Measurements from ENCODE around the gene CD79B. TPM values are rescaled to one million over a fixed set of nuclear protein-coding genes. Genes with fewer than 3 reads are reported as not detected.
A peak's percentile ranks its signal among the peaks of the same experiment; 100 is the strongest.

CD79B gene
- total RNA-seq, 2 experiments from 2014 or later = 479 to 751 TPM

- peak overlapping the region; percentile 80 for H3K4me2 ChIP-seq (ENCODE audit: low read length)
- POLR2A ChIA-PET = interaction anchor here (1.2 to 1.7 kb wide), 4 partner anchors 9 to 35 kb away, joined by 4 to 10 read pairs (median 6); partner anchors contain the start of gene CD79B
- TF ChIP-seq EZH2phosphoT487 (IDR thresholded peaks at IDR 0.05; ENCODE audit: borderline replicate concordance, low read depth, low read length) (no peak), CTCF (conservative IDR thresholded peaks at IDR 0.05; ENCODE audit: low read length) (no peak)
- H3K79me2 ChIP-seq (ENCODE audit: insufficient read depth, low read depth, low read length) = no peaks in the 10 kb centered on the region
- peaks cover 42% of the 10 kb centered on the region for H3K4me1 ChIP-seq (ENCODE audit: insufficient read depth, low read length, poor library complexity, severe bottlenecking)
- H2AFZ ChIP-seq (ENCODE audit: low read length) = peak overlapping the region; percentile 64; the same call in 1 of the 2 replicates
- no peaks in the 10 kb centered on the region for H3K9me2 ChIP-seq (ENCODE audit: insufficient read depth, low read length)
- CTCF ChIA-PET (ENCODE audit: unreplicated experiment) = interaction anchor here (0.7 to 2.2 kb wide), 4 partner anchors 9 to 58 kb away, joined by 3 to 17 read pairs (median 6); partner anchors contain the start of gene GH1
- peak; percentile 45 for DNase-seq (ENCODE audit: low spot score)
- peak overlapping the region; percentile 5 for H3K4me3 ChIP-seq (ENCODE audit: low read depth, low read length, poor library complexity, severe bottlenecking)
- no peaks in the 10 kb centered on the region for H3K9me3 ChIP-seq (ENCODE audit: low read length)
- H3K36me3 ChIP-seq (ENCODE audit: insufficient read depth, low read length) = no peaks in the 10 kb centered on the region
- BruUV-seq (replicated peaks) = no TSS peak
- H3K27ac ChIP-seq (ENCODE audit: low read depth, low read length, poor library complexity, severe bottlenecking) = peak overlapping the region; percentile 89
- intact Hi-C loops (cut with micrococcal nuclease; ENCODE audit: unreplicated experiment) = loop anchor here (2.0 kb wide), 2 partner anchors 36 to 178 kb away; no protein-coding TSS in a partner anchor
- H4K20me1 ChIP-seq (ENCODE audit: insufficient read depth, low read length) = no peaks in the 10 kb centered on the region
Measured at GRCh38 chr17:63955232-63955631, 23.1 kb upstream of the CD79B start.

- no peaks in the 10 kb centered on the region for H3K9me3 ChIP-seq (ENCODE audit: low read length)
- peak; percentile 91 for DNase-seq (ENCODE audit: low spot score)
- H3K79me2 ChIP-seq (ENCODE audit: insufficient read depth, low read depth, low read length) = no peaks in the 10 kb centered on the region
- peak; percentile 73 for TF ChIP-seq CTCF (conservative IDR thresholded peaks at IDR 0.05; ENCODE audit: low read length)
- TF ChIP-seq EZH2phosphoT487 (IDR thresholded peaks at IDR 0.05; ENCODE audit: borderline replicate concordance, low read depth, low read length) = no peak
- peak overlapping the region; percentile 44 for H3K4me3 ChIP-seq (ENCODE audit: low read depth, low read length, poor library complexity, severe bottlenecking)
- CTCF ChIA-PET (ENCODE audit: unreplicated experiment) = interaction anchor here (0.7 to 2.2 kb wide), 6 partner anchors 8 to 87 kb away, joined by 3 to 17 read pairs (median 5); partner anchors contain the start of gene GH1
- no TSS peak for BruUV-seq (replicated peaks)
- H2AFZ ChIP-seq (ENCODE audit: low read length) = peak overlapping the region; percentile 64
- peak overlapping the region; percentile 89 for H3K27ac ChIP-seq (ENCODE audit: low read depth, low read length, poor library complexity, severe bottlenecking)
- peaks cover 44% of the 10 kb centered on the region for H3K4me1 ChIP-seq (ENCODE audit: insufficient read depth, low read length, poor library complexity, severe bottlenecking)
- H3K9me2 ChIP-seq (ENCODE audit: insufficient read depth, low read length) = no peaks in the 10 kb centered on the region
- POLR2A ChIA-PET = interaction anchor here (0.6 to 1.7 kb wide), 6 partner anchors 8 to 35 kb away, joined by 3 to 10 read pairs (median 4); partner anchors contain the start of gene CD79B
- H3K4me2 ChIP-seq (ENCODE audit: low read length) = peak overlapping the region; percentile 80
- intact Hi-C loops (cut with micrococcal nuclease; ENCODE audit: unreplicated experiment) = loop anchor here (2.0 kb wide), 2 partner anchors 36 to 178 kb away; no protein-coding TSS in a partner anchor
- no peaks in the 10 kb centered on the region for H4K20me1 ChIP-seq (ENCODE audit: insufficient read depth, low read length)
- no peaks in the 10 kb centered on the region for H3K36me3 ChIP-seq (ENCODE audit: insufficient read depth, low read length)
Measured at GRCh38 chr17:63954402-63955063, 22.4 kb upstream of the CD79B start.

Measured in OCI-LY7 (cell line).